CD8-positive, alpha-beta memory T cell (primary cell): ENCODE data around the gene NUTM2A. TPM values are rescaled to one million over a fixed set of nuclear protein-coding genes. Genes with fewer than 3 reads are reported as not detected.
"Not testable (repeated sequence)": the region's sequence is repeated elsewhere in the genome, so short reads cannot be mapped to it uniquely, and the experiment has no call there.

Experiments used
- CTCF ChIA-PET: fragments of 350-600 bp; sonication (Branson Sonifier 250); formaldehyde crosslinking; loops from one replicate; lab custom pipeline; 2021; ENCODE audit warnings: antibody characterized with exemption; lab: Charles Lee
- POLR2A ChIA-PET: fragments of 350-600 bp; sonication (Branson Sonifier 250); formaldehyde crosslinking; loops from one replicate; lab custom pipeline; 2021; ENCODE audit warnings: antibody characterized with exemption; lab: Charles Lee
- DNase-seq, 5 donors: peaks; one replicate each; pipeline versions ENCODE4 v3.0.0 to v3.0.0-alpha.2; 2020 to 2022; ENCODE audit warnings: mixed read lengths in 1 of 5
- H3K27ac ChIP-seq: one replicate; pipeline ENCODE4 v1.7.0; 2013; ENCODE audit warnings: low read depth, mild to moderate bottlenecking, low read length, moderate library complexity
- H3K27me3 ChIP-seq: 2 replicates; pipeline ENCODE4 v1.7.0; 2013; ENCODE audit warnings: low read length, mild to moderate bottlenecking; ENCODE audit not compliant: insufficient read depth, poor library complexity, severe bottlenecking
- H3K36me3 ChIP-seq: 2 replicates; pipeline ENCODE4 v1.7.0; 2013; ENCODE audit warnings: mild to moderate bottlenecking, low read length, moderate library complexity; ENCODE audit not compliant: insufficient read depth
- H3K4me1 ChIP-seq: 2 replicates; pipeline ENCODE4 v1.7.0; 2013; ENCODE audit warnings: mild to moderate bottlenecking, low read length, moderate library complexity; ENCODE audit not compliant: insufficient read depth
- H3K4me3 ChIP-seq: 2 replicates; pipeline ENCODE4 v1.7.0; 2013; ENCODE audit warnings: mild to moderate bottlenecking, low read length
- H3K9me3 ChIP-seq: 2 replicates; pipeline ENCODE4 v1.7.0; 2013; ENCODE audit warnings: mild to moderate bottlenecking, low read length
- H3K27ac Mint-ChIP-seq, 8 donors: one replicate each; pipeline ENCODE4 v1.8.0; 2020 to 2021; ENCODE audit warnings: mixed read lengths in 8 of 8, mild to moderate bottlenecking in 6 of 8, inconsistent platforms in 3 of 8, moderate library complexity in 3 of 8
- H3K27me3 Mint-ChIP-seq, 2 donors: one replicate each; pipeline ENCODE4 v1.8.0; 2020 to 2021; ENCODE audit warnings: mixed read lengths in 2 of 2, mild to moderate bottlenecking in 1 of 2, moderate library complexity in 1 of 2
- H3K36me3 Mint-ChIP-seq, 3 donors: one replicate each; pipeline ENCODE4 v1.8.0; 2020 to 2021; ENCODE audit warnings: mixed read lengths in 3 of 3, inconsistent platforms in 1 of 3, mild to moderate bottlenecking in 1 of 3
- H3K4me1 Mint-ChIP-seq, 3 donors: one replicate each; pipeline ENCODE4 v1.8.0; 2020 to 2021; ENCODE audit warnings: mixed read lengths in 3 of 3, inconsistent platforms in 1 of 3, mild to moderate bottlenecking in 1 of 3
- H3K4me3 Mint-ChIP-seq, 7 donors: one replicate each; pipeline ENCODE4 v1.8.0; 2020 to 2021; ENCODE audit warnings: mixed read lengths in 7 of 7, mild to moderate bottlenecking in 6 of 7, moderate library complexity in 4 of 7, inconsistent platforms in 2 of 7
- H3K9me3 Mint-ChIP-seq, 5 donors: one replicate each; pipeline ENCODE4 v1.8.0; 2020 to 2022; ENCODE audit warnings: mixed read lengths in 5 of 5, mild to moderate bottlenecking in 3 of 5, moderate library complexity in 2 of 5, inconsistent platforms in 1 of 5
- polyA plus RNA-seq: library from polyadenylated mRNA; unstranded; fragments of 300-500 nt; fragmentation: Illumina TruSeq; gene quantifications from one replicate; pipeline ENCODE4 v1.2.3, GENCODE V29; 2021
- total RNA-seq, 2 experiments: library from RNA; stranded (reverse); gene quantifications; one replicate each; pipeline ENCODE4 v1.2.3, GENCODE V29; 2021

Gene NUTM2A
- total and polyA plus RNA-seq, 3 experiments from 2014 or later: 0.40 to 0.48 TPM; not detected in 1

GRCh38 chr10:87234854-87235253 is 9.6 kb downstream of the NUTM2A start:
- H3K4me3 ChIP-seq, H3K27ac ChIP-seq, H3K27me3 ChIP-seq, H3K4me3 Mint-ChIP-seq, POLR2A ChIA-PET, H3K36me3 ChIP-seq, H3K9me3 ChIP-seq, H3K27ac Mint-ChIP-seq, H3K36me3 Mint-ChIP-seq, H3K4me1 Mint-ChIP-seq, H3K9me3 Mint-ChIP-seq, H3K4me1 ChIP-seq, H3K27me3 Mint-ChIP-seq, DNase-seq, CTCF ChIA-PET: not testable (repeated sequence)

- H3K4me1 Mint-ChIP-seq, H3K27me3 ChIP-seq, POLR2A ChIA-PET: not testable (repeated sequence)
Observed at GRCh38 chr10:87237244-87237643, 12.0 kb downstream of the NUTM2A start.

GRCh38 chr10:87239346-87239808 is 14.1 kb downstream of the NUTM2A start:
- H3K4me1 ChIP-seq, H3K4me3 ChIP-seq, H3K27me3 Mint-ChIP-seq, H3K27ac Mint-ChIP-seq, CTCF ChIA-PET, H3K27ac ChIP-seq, H3K4me3 Mint-ChIP-seq, DNase-seq, POLR2A ChIA-PET, H3K9me3 Mint-ChIP-seq, H3K36me3 Mint-ChIP-seq, H3K27me3 ChIP-seq, H3K4me1 Mint-ChIP-seq, H3K36me3 ChIP-seq, H3K9me3 ChIP-seq: not testable (repeated sequence)

More at GRCh38 chr10:87237244-87237643, 12.0 kb downstream of the NUTM2A start:
- H3K27ac ChIP-seq, H3K9me3 ChIP-seq, H3K4me3 Mint-ChIP-seq, H3K36me3 ChIP-seq, H3K27me3 Mint-ChIP-seq, H3K4me3 ChIP-seq, H3K27ac Mint-ChIP-seq, H3K9me3 Mint-ChIP-seq, CTCF ChIA-PET, H3K36me3 Mint-ChIP-seq, H3K4me1 ChIP-seq, DNase-seq: not testable (repeated sequence)

- DNase-seq, H3K27ac Mint-ChIP-seq, CTCF ChIA-PET, H3K27ac ChIP-seq, H3K4me1 Mint-ChIP-seq, H3K9me3 Mint-ChIP-seq, H3K27me3 ChIP-seq, H3K4me3 ChIP-seq, POLR2A ChIA-PET, H3K4me3 Mint-ChIP-seq, H3K4me1 ChIP-seq, H3K36me3 ChIP-seq, H3K36me3 Mint-ChIP-seq, H3K27me3 Mint-ChIP-seq, H3K9me3 ChIP-seq: not testable (repeated sequence)
Observed at GRCh38 chr10:87242192-87242591, 16.9 kb downstream of the NUTM2A start.

GRCh38 chr10:87247335-87247734 is 22.1 kb downstream of the NUTM2A start:
- H3K4me1 ChIP-seq, H3K9me3 ChIP-seq, H3K4me3 Mint-ChIP-seq, CTCF ChIA-PET, H3K27ac Mint-ChIP-seq, H3K4me1 Mint-ChIP-seq, H3K36me3 ChIP-seq, H3K27me3 Mint-ChIP-seq, POLR2A ChIA-PET, H3K27me3 ChIP-seq, DNase-seq, H3K36me3 Mint-ChIP-seq, H3K9me3 Mint-ChIP-seq, H3K27ac ChIP-seq, H3K4me3 ChIP-seq: not testable (repeated sequence)

GRCh38 chr10:87248818-87249353 is 23.6 kb downstream of the NUTM2A start:
- CTCF ChIA-PET: not testable (repeated sequence)

GRCh38 chr10:87280749-87281392 is 55.6 kb downstream of the NUTM2A start:
- H3K9me3 Mint-ChIP-seq, POLR2A ChIA-PET, H3K27me3 ChIP-seq, H3K27ac Mint-ChIP-seq, H3K36me3 Mint-ChIP-seq, H3K9me3 ChIP-seq, H3K4me3 Mint-ChIP-seq, H3K36me3 ChIP-seq, H3K4me3 ChIP-seq, CTCF ChIA-PET, H3K27me3 Mint-ChIP-seq, H3K27ac ChIP-seq, DNase-seq, H3K4me1 ChIP-seq, H3K4me1 Mint-ChIP-seq: not testable (repeated sequence)

More at GRCh38 chr10:87248818-87249353, 23.6 kb downstream of the NUTM2A start:
- POLR2A ChIA-PET, H3K27ac Mint-ChIP-seq, H3K9me3 Mint-ChIP-seq, DNase-seq, H3K4me1 ChIP-seq, H3K9me3 ChIP-seq, H3K36me3 Mint-ChIP-seq, H3K4me1 Mint-ChIP-seq, H3K27ac ChIP-seq, H3K4me3 Mint-ChIP-seq, H3K4me3 ChIP-seq, H3K27me3 ChIP-seq, H3K27me3 Mint-ChIP-seq, H3K36me3 ChIP-seq: not testable (repeated sequence)
